HG03439 (cell line): ENCODE results near the gene MARCHF9.

Source experiments
- ATAC-seq: cut with Tn5 transposase; IDR thresholded peaks from one replicate; pipeline ENCODE4 v1.9.1; 2021; ENCODE audit warnings: mild to moderate bottlenecking, moderate library complexity; ENCODE audit not compliant: unreplicated experiment

Gene MARCHF9

GRCh38 chr12:57724003-57724935, 30.6 kb upstream of the MARCHF9 start:
- no peak for ATAC-seq

DNA sequence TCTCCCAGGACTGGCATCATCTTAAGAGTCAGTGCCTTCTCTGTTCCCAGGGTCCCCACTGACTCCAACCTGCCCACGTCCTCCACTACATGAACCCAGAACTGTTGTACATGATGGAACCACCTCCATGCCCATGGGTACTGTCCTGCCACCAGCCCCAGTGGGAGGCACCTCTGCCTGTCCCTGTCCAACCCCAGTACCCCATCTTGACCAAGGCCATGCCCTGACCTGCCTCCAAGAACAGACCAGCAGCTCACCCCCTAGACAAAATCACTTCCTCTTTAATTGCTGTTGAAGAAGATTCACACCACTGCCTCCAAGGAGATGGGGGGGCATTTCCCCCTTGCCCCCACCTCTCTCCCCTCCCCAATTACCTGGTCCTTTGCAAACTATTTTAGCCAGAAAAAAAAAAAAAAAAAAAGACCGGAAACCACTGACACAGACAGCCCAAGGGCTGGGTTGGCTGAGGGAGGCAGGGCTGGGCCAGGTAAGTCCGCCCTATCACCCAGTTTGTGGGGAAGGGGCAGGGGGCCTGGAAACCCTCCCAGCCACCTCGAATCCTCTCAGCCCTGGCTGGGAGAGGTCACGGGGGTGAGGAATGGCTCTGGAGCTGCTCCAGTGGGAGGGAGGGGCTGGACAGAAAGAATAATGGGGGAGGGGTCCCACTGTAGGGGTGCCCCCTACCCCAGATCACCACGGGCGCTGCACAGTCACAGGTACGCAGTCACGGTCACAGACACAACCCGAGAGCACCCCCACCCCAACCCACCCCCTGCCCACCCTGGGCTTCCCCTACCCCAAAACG, 29.8 kb upstream of the MARCHF9 start:
- ATAC-seq = no peak

DNA sequence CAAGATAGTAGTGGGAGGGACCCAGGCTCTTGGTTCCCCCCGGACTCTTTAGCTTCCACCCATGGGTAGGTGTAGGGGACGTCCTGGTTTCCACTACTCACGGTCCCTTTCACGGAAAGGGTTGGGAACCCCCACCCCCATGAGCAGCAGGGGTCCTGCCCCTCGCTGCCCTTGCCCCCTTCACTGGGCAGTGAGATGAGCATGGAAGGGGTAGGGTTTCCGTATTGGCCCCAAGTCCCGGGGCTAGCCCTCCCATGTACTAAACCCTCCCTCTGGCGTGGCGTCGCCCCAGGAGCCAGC, 29.1 kb upstream of the MARCHF9 start:
- no peak for ATAC-seq

DNA sequence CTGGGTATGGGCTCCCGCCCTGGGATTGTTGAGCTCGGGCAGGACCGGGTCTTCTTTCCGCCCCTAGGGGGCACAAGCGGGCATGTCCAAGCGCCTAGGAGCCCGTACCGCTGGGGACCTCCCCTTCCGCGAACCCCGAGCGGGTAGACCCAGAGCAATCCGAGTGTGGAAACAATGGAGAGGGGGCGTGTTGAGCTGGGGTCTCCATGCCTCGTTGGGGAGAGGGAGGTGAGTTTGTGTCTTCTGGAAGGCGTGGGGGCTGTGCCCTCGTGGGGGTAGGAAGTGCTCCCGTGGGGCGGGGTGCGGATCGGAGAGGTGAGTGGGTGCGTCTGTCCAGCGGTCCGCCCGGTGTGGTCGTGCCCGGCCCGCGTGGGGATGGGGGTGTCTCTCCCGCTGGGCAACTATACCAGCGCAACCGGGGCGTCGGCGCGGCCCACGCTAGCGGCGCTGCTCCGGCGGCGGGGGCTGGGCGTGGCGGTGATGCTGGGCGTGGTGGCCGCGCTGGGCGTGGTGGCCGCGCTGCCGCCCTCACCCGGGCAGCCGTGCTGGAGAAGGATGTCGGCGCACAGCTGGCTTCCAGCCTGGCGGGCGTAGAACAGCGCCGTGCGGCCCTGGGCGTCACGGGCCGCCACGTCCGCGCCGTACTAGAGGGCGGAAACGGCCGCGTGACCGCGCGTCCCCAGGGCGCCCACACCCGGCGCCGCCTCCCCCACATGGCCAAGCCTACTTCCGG, 28.6 kb upstream of the MARCHF9 start:
- ATAC-seq = no peak

DNA sequence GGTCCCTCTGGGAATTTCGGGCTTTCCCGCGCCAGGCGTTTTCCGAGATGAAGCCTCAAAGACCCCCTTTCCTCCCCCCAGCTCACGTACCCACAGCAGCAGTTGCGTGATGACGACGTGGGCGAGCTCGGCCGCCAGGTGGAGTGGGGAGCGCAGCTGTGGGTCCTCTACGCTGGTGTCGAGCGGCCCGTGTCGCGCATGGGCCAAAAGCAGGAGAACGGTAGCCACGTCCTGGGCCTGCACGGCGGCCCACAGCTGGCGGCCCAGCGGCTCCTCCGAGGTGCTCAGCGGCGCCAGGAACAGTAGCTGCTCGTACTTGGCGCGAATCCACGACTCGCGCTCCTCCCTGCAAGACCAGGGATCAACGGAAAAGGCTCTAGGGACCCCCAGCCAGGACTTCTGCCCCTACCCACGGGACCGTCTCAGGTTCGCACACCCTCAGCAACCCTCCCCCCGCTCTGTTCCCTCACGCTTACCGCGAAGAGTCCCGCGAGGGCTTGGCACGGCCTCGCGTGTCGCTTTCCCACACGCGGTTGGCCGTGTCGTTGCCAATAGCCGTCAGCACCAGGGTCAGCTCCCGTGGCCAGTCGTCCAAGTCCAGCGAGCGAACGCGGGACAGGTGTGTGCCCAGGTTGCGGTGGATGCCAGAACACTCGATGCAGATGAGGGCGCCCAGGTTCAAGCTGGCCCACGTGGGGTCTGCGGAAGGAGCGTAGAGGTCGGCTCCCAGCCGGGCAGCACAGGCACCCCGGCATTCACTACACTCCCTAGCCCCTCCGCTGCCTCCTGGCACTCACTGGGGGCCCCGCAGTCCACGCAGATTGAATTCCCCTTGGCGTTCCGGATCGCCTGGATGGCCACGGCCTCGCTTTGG, 27.8 kb upstream of the MARCHF9 start:
- no peak for ATAC-seq

- ATAC-seq = no peak
Measured at GRCh38 chr12:57727758-57728395, 27.0 kb upstream of the MARCHF9 start.

GRCh38 chr12:57729321-57729844, 25.5 kb upstream of the MARCHF9 start:
- ATAC-seq = no peak

DNA sequence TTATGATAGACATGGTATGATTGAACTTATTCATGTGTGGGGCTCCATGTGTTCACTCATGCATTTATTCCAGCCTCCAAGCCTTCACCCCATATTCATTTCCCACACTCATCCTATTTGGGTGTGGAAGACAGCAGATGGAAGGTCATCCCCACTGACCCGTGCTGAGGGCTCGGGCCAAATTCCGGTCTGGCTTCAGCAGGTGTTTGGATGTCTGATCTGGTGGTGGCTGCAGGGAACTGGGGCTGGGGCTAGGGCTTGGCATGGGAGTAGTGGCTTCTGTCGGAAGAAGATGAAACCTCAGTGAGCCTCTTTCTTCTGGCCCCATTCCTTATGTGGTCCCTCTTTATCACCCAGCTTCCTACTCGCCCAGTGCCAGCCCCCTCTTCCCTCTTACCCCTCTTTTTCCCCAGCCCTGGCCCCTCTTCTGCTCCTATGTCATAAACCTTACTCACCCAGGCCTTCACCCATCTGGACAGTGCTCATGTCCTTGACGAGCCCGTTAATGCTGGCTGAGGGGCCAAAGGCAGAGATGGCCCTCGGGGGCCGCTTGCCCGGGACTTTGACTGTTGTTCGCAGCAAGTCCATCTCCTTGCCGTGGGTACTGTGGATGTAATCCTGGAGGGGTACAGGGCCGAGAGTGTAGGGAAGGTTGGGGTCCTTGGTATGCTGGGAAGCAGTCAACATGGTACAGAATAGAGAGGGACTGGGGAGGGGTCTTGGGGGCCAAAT, 24.4 kb upstream of the MARCHF9 start:
- ATAC-seq = no peak

- no peak for ATAC-seq
Measured at GRCh38 chr12:57731411-57732080, 23.4 kb upstream of the MARCHF9 start.

DNA sequence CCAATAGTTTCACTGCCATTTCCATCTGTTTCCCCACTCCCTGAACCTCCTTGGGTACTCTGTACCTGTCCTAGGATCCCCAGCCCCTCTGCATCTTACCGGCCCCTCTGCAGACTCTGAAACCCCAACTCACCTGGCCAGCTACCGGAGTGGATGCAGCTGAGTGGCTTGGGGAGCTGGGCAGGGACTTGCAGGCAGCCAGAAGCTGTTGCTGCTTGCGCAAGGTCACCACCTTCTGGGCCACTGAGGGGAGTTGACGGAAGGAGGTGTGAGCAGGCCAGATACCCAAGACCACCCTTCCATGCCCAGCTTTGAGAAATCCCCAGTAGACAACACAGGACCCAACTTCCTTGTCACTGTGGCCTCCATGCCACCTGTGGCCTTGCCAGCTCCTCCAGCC, 22.6 kb upstream of the MARCHF9 start:
- no peak for ATAC-seq

- no peak for ATAC-seq
Measured at GRCh38 chr12:57732726-57733593, 21.9 kb upstream of the MARCHF9 start.

DNA sequence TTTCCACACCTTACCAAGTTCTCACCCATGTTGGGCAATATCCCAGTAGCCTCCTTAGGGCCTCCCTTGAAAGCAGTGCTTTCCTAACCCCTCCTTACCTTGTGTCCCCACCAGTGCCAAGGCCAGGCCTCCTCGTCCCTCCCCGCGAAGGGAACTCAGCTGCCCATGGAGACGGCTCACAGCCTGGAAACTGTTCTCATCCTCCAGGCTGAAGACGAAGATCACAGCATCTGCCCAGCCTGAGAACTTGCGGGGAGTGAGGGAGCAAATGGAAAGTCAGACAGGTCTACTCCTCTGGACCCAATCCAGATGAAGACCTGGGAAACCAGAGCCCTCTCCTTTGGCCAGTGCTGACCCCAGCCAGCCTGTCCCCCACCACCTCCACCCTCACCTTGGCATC, 21.0 kb upstream of the MARCHF9 start:
- no peak for ATAC-seq

- no peak for ATAC-seq
Measured at GRCh38 chr12:57734591-57734990, 20.3 kb upstream of the MARCHF9 start.

DNA sequence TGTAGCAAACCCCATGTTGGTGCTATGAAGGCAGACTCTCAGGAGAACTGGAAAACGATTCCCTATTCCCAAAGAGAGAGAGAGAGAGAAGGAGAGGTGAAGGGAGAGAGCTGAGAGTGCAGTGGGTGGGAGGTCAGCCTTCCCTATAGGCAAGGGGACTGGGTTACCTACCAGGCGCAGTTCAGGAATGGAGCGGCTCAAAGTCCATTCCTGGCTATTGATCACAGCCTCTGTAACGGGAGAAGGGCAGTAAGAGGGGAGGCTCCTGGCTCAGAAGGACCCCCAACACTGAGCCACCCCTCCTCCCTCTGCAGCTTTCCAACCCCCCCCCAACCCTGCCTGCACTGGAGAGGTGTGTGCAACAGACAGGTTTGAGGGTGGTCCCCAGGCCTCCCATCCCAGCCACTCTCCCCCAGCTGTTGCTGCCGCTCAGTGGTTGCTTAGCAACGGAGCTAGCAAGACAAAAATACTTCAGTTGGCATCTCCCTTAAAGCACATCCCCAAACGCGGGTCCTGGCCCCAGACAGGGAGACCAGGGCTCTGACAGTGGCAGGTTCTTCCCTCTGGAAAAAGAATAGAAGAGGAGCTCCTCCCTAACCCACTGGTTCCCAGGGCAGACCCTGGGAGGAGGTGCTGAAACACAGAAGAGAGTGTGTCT, 19.6 kb upstream of the MARCHF9 start:
- ATAC-seq = no peak

DNA sequence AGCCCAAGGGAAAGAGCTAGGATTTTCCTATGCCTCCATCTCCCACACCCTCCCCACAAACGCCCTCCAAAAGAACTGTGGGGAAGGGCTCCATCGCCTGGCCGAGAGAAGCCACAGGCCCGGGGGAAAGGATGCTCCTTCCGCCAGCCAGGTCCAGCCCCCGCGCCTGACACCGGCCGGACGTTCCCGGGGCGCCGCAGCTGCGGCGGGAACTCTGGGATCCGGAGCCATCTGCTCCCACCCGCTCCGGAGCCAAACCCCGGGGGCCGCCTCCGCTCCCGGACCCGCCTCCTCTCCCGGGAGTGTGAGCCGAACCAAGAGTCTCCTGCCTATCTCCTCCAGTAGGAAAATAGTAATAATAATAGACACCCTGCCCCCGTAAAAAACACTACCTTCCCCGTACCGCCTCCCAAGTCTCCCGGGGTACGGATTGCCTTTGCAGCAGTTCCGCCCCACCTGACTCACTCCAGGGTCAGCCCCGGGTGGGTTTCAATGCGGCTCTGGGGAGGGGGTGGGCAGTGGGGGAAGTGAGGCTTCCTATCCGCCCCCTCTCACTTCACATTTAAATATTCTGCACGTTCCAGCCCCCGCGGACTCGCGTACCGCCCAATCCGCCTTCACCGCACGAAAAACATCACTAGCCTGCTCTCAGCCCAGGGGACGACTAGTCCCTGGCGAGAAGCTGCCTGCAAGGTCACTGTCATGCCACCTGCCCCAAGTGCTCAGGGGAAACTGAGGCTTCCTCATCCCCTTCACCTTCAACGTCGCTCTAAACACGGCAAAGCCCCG, 18.8 kb upstream of the MARCHF9 start:
- ATAC-seq = no peak

GRCh38 chr12:57736741-57737466, 18.0 kb upstream of the MARCHF9 start:
- ATAC-seq = no peak
